Kasumi-1 (cell line): ENCODE measurements around the gene CCDC160.
A peak's percentile ranks its signal among the peaks of the same experiment; 100 is the strongest.
"Not testable (repeated sequence)": the region's sequence is repeated elsewhere in the genome, so short reads cannot be mapped to it uniquely, and the experiment has no call there.

Source experiments
- DNase-seq, 2 experiments: peaks; one replicate each; lab custom pipeline; 2025; lab: John Stamatoyannopoulos, UW

CCDC160 gene

GRCh38 chrX:134236626-134237614, at the start of gene CCDC160:
TSS of gene CCDC160 (plus strand) at chrX:134237182. CDS start at chrX:134244801, 7,619 bp downstream.
- DNase-seq = no peak

DNA sequence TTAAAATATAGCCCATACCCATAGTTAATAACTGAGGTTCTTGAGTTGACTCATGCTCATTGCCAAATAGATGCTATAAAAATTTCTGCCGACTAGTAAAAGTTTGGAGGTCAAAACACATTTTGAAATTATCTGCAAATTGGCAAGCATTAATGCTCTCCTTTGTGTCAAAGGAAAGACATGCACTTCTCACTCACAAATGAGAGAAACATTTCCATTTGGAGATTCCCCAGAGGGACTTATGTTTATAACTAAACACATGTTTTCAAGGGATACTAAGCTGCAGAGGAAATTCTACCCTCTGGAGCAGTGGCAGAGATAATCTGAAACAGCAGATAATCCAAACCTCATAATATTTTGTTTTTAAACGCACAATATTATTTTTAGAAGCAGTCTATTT, 45.7 kb upstream of the CCDC160 start:
- DNase-seq = no peak

DNA sequence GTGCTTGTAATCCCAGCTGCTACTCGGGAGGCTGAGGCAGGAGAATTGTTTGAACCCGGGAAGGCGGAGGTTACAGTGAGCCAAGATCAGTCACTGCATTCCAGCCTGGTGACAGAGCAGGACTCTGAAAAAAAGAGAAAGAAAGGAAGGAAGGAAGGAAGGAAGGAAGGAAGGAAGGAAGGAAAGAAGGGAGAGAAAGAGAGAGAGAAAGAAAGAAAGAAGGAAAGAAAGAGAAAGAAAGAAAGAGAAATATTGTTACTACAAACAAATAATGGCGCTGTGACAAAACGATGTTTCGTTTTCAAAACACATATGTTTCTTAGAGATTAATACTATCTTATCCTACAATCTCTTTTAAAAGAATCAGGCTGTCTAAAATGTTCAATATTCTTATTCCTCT, 42.1 kb upstream of the CCDC160 start:
- no peak for DNase-seq

DNA sequence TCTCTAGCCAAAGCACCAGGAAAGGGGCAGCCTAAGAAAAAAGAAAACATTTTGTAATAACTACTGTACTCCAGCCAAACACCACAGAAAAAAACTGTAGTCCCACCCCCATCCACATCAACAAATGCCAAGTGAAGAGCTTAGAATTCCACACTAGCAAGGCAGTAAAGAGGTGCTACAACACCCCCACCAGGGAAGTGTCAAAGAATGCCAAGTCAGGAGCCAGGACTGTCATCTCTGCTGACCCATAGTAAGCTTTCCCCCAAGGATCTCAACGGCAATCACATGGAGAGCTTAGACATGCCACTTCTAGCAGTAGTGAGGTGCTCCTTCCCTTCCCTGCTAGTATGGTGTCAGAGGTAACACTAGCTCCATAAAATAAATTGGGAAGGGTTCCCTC, 34.4 kb upstream of the CCDC160 start:
- DNase-seq = no peak

DNA sequence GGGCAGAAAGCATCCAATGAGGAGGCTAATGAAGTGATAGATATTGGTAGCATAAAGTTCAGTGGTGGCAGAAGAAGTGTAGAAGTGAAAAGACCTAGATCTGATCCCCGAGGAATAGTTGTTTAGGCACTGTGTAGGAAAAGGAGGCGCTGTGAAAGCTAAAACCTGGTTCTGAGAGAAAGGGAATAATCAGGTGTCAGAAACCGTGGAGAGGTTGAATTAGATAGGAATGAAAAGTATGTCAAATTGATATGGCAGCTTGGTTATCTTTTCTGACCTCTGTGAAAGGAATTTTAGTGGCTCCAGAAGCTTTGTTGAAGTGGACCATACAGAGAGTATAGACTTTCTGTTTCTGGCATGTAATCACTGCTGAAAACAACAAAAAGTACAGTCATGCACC, 30.8 kb upstream of the CCDC160 start:
- no peak for DNase-seq

- no peak for DNase-seq
Observed at GRCh38 chrX:134210465-134210864, 26.5 kb upstream of the CCDC160 start.

DNA sequence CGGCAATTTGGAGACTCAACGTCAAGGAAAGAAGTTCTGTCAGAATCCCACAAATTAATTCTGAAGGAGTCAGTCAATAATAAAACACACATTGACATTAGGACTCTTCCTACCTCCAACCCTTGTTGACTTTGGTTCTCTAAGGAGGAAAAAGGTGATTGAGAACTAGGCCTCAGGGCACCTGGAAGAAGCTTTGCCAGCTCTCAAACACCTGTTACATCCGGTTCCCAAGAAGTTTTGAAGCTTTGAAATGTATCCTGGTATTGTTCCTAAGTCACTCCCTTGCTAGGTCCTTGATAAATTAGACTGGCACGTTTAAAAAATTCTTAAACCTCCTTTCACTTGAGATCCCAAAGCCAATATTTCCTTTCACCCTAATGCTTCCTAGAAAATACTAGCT, 1.7 kb upstream of the CCDC160 start:
- no peak for DNase-seq

- not testable (repeated sequence) for DNase-seq
Observed at GRCh38 chrX:134238144-134238543, 1.2 kb downstream of the CCDC160 start.

DNA sequence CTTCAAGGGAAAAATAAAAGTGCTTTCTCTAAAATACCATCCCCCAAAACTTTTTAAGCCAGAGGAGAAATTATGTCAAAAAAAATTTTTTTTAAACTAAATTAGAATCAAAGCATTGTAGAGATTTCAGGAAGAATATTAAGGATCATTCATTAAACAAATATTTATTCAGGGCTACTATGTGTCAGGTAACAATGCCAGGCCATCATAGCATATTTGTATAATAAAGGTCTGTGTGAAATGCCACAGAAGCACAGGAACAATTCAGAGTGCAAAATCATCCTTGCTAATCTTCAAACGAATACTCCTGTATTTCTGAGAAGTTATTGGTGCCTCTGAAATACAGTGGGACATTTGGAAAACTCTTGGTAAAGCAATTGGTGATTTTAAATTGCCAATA, 2.0 kb downstream of the CCDC160 start:
- no peak for DNase-seq

DNA sequence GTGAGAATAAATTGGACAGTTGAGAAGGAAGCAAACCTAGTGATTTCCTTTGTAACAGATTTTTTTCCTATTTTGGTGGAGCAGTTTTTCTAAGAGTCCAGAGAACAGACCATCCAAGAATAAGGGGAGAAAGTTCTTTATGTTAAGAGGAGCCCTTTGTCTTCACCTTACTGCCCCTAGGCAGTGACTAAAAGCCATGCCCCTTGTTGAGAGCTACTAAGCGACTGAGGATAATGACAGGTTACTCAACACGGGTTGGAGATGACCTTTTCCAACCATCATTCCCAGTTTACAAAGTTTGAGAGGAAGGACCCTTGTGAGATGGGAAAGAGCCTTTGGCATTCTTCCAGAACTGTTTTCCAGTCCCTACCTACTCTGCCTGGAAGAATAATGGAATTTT, 3.2 kb downstream of the CCDC160 start:
- DNase-seq = no peak

DNA sequence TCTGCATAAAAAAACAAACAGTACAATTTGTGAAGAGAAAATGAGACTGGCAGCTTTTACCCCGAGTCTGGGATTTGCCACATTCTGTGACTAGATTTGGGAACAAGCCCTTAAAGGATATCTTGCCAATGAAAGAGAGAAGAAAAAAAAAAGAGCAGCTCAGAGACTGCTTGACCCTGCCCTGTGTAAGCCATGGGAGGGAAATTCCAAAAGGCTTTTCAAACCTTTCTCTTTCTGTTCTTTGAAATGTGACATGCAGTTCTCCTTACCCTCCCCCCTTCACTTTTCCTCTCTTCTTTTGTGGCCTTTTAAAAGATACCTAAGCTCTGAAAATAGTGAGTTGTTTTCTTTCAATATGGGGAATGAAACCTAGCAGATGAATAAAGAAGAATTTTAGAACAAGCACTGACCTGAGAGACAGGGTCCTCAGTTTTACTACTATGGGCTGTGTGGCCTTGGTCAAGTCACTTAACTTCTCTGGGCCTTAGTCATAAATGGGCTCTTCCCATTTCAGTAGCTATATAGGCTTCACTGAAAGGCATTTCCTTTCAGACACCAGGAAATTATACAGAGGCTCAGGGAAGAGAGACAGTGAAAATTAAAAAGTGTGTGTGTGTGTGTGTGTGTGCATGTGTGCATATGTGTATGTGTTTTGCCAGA, 5.1 kb downstream of the CCDC160 start:
- no peak for DNase-seq

DNA sequence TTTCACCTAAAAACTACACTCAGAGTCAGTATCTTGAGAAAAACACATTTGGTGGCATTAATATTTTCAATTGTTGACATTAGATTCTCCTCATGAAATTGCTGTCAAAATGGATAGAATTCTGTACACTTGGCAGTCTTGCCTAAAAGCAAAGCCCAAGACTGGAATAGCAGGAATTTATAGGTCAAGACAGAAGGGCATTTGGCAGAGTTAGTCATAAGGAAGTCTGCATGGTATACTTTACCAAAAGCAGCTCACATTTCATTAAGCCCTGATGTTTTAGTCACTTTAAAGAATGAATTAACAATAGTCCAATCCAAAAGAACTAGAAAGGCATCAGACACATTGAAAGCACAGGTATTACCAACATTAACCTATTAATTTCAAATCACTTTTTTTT, 7.1 kb downstream of the CCDC160 start:
- no peak for DNase-seq

GRCh38 chrX:134246282-134246681, 9.3 kb downstream of the CCDC160 start:
- DNase-seq = no peak

- DNase-seq = no peak
Observed at GRCh38 chrX:134247492-134247891, 10.5 kb downstream of the CCDC160 start.

- DNase-seq = no peak
Observed at GRCh38 chrX:134249241-134249640, 12.3 kb downstream of the CCDC160 start.

DNA sequence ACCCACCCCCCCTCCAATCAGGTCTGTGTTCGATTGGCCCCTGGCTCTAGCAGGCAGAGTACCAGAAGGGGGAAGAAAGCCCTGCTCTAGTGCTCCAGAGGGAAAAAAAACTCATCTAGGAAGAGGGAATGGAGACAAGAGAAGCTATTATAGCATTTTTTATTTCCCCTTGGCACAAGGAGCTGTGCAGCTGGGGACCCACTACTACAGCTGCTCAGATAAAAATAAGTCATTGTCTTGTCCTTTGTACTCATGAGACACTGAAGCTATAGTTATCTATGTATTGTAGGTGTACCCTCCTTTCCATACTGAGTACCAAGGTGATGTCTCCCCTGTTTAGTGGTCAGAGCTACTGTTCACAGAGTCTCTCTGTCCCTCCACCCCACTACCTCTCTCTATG, 14.3 kb downstream of the CCDC160 start:
- no peak for DNase-seq

GRCh38 chrX:134254511-134254910, 17.5 kb downstream of the CCDC160 start:
- no peak for DNase-seq

GRCh38 chrX:134255555-134255954, 18.6 kb downstream of the CCDC160 start:
- DNase-seq = no peak

- no peak for DNase-seq
Observed at GRCh38 chrX:134256684-134257083, 19.7 kb downstream of the CCDC160 start.

DNA sequence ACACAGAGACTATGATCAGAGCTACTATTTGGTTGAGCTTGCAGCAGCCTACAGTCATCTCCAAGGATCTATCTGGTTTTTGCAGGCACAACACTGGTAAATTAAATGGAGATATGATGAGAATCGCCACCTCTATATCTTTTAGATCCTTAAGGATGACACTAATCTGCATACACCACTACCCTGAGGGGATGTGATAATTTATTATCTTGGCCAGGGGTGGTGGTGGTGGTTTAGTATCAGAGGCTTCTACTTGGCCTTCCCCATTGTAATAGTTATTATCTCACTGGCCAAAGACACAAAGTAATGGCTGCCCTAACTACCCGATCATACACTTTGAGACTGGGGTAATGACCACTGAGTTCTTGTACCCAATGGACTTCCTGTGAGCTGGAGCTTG, 21.2 kb downstream of the CCDC160 start:
- DNase-seq = no peak

DNA sequence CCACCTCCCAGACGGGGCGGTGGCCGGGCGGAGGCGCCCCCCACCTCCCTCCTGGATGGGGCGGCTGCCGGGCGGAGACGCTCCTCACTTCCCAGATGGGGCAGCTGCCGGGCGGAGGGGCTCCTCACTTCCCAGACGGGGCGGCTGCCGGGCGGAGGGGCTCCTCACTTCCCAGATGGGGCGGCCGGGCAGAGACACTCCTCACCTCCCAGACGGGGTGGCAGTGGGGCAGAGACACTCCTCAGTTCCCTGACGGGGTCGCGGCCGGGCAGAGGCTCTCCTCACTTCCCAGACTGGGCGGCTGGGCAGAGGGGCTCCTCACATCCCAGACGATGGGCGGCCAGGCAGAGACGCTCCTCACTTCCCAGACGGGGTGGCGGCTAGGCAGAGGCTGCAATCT, 49.0 kb downstream of the CCDC160 start:
- DNase-seq = not testable (repeated sequence)

GRCh38 chrX:134287346-134287745, 50.4 kb downstream of the CCDC160 start:
- DNase-seq = no peak

GRCh38 chrX:134294548-134294947, 57.6 kb downstream of the CCDC160 start:
- peak; percentile 1 to 11 for DNase-seq
